Stimulated activated naive CD8-positive, alpha-beta T cell treated with anti-CD3 and anti-CD28 coated beads, Interleukin-15, Interleukin-2, amounts not matched to agents 100 U/mL and 50 U/mL, for 24 hours (primary cell): ENCODE measurements around the gene KATNB1.
A peak's percentile ranks its signal among the peaks of the same experiment; 100 is the strongest.

Source experiments
- ATAC-seq: fragments of 150-1000 bp; cut with Tn5 transposase; one replicate; pipeline ENCODE4 v1.10.0; 2021
- DNase-seq: peaks from one replicate; pipeline ENCODE4 v3.0.0; 2021

KATNB1 gene, protein sequence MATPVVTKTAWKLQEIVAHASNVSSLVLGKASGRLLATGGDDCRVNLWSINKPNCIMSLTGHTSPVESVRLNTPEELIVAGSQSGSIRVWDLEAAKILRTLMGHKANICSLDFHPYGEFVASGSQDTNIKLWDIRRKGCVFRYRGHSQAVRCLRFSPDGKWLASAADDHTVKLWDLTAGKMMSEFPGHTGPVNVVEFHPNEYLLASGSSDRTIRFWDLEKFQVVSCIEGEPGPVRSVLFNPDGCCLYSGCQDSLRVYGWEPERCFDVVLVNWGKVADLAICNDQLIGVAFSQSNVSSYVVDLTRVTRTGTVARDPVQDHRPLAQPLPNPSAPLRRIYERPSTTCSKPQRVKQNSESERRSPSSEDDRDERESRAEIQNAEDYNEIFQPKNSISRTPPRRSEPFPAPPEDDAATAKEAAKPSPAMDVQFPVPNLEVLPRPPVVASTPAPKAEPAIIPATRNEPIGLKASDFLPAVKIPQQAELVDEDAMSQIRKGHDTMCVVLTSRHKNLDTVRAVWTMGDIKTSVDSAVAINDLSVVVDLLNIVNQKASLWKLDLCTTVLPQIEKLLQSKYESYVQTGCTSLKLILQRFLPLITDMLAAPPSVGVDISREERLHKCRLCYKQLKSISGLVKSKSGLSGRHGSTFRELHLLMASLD

DNA sequence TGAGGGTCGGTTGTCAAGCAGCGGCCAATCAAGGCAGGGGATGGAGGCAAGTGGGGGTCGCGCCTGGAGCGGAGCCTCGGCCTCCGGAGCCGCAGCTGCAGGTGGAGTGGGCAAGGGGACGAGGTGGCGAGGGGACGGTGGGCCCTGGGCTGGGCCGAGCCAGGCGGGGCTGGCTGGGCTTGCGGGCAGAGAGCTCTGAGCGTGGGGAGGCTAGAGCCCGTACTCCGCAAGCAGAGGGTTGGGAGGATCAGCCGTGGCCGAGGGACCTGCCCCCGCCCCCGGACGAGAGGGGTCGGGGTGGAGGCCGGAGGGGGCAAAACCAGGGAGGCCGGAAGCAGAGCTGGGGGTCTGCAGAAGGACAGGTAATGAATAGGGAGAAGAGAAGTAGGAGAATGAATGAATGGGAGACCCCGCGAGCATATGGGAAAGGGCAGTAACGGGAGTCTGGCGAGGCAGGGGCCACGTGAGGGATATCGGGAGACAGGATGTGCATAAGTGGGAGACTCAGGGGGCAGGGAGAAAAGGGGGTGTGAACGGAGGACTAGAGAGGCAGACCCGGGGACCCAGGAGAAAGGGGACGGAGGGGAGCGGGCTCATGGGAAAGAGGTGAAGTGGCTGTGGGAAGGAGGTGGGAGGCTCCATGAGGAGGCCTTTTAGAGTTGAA is at the start of gene KATNB1:
TSS of gene KATNB1 (plus strand) at position 16 of the 664 bp plus-strand sequence. CDS start 1,474 bp downstream, outside the sequence.
- no peak for DNase-seq
- ATAC-seq = no peak

DNA sequence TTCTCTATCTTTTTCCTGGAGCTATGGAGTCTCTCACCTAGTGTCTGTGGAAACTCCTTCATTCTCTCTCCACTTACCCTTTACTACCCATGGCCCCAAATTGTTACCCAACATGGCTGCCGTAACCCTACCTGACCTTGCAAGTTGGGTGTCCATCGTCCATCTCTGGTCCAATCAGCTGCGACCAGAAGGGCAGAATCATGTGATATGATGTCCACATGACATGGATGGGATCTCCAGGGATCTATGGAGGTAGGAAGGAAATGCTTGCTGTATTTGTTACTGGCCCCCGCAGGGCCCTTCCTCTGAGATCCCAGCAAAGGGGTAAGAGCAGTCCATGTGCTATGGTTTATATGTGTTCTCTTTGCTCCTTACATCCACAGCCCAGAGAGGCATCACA is 49.0 kb upstream of the KATNB1 start:
- ATAC-seq (no peak), DNase-seq (no peak)

DNA sequence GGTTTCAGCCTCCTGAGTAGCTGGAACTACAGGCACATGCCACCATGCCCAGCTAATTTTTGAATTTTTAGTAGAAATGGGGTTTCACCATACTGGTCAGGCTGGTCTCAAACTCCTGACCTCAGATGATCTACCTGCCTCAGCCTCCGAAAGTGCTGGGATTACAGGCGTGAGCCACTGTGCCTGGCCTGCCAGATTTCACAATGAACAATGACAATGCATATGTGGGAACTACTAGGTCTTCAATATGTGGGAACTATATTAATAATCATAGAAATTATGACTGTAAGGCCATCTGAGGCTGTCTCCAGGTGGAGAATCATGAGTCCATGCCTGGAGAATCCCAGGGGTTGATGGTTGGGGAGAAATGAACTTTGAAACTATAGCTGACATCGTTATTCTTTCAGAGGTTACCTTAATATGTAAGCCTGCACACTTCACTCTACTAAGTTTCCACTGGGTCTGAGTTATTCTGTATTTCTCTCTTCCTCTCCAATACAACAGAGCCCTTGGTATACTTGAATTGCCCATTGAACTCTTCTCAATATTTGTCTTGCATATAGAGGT is 48.1 kb upstream of the KATNB1 start:
- ATAC-seq (no peak), DNase-seq (no peak)

DNA sequence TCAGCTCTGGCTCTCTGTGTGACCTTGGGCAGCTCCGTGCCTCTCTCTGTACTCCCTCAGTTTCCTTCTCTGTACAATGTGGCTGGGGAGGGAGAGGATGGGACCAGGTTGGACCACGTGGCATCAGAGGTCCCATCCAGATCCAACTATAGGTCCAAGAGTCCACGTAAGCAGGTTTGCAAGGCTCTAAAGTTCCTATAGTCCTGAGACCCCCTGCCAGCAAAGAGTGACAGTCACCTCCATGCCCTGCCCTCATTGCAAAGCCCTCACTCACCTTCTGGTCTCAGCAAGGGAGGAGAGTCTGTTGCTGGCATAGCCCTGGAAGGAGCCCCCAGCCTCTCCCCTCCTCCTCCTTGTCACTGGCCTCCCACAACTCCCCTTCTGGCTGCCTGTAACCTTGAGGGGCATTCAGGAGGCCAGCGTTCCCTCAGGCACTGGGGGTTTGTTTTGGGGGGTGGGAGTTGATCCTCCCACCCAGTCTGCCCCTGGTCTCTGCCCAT is 47.0 kb upstream of the KATNB1 start:
- no peak for ATAC-seq
- no peak for DNase-seq

DNA sequence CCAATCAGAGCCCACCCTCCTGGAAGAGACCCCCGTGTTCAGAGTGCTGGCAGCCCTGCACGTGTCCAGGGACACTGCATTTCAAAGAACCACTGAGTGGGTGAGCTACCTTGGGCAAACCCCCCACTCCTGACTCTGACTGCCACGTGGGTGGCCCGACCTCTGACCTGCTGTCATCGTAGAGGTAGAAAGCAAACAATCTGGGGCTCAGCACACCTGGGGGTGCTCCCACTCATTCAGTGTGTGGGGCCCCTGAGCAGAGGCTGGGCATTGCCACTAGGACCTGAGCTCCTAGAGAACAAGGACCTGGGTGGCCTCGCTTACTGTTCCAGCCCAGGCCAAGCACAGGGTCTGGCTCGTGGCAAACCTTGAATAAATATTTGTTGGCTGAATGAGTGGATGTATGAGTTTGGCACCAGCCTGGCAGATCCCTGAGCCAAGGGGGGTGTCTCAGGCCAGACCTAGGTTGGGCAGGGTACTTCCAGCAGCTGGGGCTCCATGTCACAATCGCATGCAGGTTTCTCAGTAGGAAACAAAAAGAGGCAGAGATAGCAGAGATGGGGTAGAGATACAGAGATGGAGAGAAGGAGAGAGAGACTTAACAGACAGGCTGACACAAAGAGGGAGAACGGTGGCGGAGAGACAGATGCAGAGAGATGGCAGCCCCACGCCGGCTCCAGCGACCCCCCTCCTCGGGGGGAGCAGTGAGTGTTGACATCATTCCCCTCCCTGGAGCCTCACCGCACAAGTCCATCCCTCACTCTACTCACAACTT is 46.4 kb upstream of the KATNB1 start:
- DNase-seq = no peak

DNA sequence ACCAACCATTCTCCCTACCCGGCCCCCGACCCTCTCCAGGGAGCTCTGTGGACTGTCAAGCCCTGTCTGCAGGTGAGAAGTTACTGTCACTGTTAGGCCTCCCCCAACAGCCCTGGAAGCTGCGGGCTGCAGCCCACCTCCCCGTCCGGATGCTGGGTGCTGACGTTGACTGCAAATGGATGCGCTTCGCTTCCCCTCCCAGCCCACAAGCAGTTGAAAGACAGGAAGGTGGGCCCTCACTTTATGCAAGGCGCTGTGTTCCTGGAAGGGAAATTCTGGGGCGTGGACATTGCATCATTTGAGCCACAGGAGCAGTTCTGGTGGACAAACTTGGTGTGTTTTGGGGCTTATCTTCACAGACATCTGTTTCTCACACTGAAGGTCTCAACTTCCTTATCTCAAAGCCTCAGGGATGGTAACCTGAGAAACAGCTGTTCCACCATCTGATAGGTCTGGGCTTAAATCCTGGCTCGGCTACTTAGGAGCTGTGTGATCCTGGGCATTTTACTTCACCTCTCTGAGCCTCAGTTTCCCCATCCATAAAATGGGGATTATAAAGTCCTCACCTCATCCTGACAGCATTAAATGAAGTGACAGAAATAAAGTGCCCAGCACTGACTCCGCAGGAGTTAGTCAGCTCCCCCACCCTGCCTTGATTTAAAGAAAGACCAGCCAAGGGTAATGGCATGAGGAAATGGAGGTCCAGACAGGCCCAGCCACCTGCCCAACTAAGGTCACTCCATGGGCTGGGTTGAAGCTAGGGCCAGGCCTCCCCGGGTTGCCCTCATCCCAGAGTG is 45.6 kb upstream of the KATNB1 start:
- peak; percentile 66 for ATAC-seq
- peak; percentile 52 for DNase-seq

More for the DNA sequence above, 46.4 kb upstream of the KATNB1 start:
- no peak for ATAC-seq

DNA sequence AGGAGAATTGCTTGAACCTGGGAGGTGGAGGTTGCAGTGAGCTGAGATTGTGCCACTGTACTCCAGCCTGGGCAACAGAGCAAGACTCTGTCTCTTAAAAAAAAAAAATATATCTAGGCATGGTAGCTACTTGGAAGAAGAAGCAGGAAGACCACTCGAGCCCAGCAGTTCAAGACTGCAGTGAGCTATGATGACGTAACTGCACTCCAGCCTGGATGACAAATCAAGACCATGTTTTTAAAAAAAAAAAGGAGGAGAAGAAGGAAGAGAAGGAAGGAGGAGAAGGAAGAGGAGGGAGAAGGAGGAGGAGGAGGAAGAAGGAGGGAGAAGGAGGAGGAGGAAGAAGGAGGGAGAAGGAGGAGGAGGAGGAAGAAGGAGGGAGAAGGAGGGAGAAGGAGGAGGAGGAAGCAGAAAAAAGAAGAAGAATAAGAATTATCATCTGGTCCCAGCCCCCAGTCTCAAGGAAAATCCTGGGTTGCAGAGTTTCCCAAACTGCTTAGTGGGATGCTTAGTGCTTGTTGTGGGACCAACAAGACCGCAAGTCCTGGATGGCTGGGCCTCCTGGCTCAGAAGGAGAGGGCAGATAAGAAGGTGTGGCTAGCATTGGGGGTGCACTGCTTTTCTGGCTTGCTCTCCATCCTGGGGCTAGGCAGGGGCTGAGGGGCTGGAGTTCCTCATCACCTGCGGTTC is 44.6 kb upstream of the KATNB1 start:
- DNase-seq (no peak), ATAC-seq (no peak)

DNA sequence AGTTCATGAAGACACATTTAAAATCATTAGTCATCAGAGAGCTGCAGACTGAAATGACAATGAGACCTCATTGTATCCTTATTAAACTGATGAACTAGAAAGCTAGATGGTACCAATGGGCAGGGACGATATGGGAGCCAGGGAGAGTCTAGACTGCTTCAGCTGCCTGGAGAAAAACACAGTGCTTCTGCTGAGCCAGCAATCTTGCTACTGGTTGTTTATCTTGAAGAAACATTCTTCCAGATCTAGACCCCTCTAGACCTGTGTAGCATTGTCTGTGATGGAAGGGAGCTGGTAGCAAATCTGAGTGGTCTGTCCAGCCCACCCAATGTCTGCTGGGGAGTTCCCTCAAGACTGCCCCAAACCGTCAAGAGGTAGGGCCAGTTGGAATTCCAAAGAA is 42.9 kb upstream of the KATNB1 start:
- no peak for DNase-seq
- no peak for ATAC-seq

DNA sequence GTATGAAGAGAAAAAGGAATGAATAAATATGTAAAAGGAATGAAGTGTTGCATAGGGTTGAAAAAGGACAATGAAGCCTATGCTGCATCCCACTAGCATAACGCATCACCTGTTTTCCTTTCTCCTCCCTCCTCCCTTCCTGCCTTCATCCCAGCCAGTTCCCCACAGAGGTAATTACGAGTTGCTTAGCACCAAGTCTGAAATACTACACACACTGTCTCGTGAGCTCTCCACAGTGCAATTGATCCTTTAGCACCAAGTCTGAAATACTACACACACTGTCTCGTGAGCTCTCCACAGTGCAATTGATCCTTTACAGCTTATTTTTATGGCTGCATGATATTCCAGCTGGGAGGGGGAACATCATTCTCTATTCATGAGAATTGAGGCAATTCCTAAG is 42.0 kb upstream of the KATNB1 start:
- no peak for ATAC-seq

DNA sequence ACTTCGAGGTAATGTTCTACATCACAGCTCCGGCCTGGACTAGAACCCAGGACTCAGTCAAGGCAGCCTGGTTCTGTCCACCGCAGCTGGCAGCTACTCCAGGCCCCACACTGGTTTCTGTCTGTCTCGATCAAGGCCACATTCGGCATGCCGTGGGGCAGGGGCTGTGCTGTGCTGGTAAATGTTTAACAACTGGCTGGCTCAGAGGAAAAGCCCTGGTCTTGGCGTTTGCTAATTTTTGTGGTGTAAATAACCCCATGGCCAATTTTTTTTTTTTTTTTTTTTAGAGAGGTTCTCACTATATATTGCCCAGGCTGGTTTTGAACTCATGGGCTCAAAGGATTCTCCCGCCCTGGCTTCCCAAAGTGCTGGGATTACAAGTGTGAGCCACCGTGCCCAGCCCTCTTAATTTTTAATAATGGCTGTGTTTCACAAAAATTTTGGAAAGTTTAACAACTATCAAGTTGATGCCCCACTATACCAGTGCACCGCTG is 41.3 kb upstream of the KATNB1 start:
- DNase-seq (no peak), ATAC-seq (no peak)

More for the DNA sequence above, 42.0 kb upstream of the KATNB1 start:
- no peak for DNase-seq

DNA sequence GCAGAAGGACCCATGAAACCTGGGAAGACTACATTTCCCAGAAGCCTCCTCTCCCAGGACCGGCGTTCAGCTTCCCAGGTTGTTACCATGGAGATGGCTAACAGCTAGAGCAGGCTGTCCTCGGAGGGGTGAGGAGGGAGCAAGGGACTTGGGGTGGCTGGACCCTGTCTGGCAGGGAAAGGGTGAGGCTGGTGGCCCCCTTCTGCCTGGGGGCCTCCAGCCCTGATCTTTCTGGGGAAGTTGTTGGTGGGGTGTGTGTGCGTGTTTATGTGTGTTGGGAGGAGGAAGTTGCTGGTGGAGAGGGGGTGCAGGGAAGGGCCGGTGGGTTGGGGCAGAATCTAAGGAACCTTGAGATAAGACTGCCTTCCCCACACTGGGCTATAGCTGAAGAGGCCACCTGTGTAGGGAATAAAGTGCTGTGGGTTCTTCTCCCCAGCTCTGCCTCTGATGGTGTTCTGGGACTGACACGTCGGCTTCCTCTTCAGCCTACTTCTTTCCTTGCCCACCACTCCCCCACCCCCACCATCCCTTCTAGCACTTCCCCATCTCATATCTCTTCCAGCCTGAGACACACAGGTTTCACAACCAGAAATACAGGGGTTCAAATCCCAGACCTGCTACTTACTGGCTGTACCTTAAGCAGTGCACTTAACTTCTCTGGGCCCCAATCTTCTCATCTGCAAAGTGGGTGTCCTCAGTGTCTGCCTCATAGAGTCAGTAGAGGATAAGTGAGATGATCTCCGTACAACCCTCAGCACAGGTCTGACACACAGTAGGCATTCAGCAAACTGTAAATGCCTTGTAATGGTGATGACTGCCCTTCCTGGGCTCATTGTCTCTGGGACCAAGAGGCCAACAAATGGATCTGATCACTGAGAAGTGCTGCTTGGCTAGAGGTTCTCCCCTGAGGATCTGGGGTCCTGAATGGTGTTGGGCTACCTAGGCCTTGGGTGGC is 40.6 kb upstream of the KATNB1 start, which contains the start of gene DRC7:
TSS of gene DRC7 (plus strand) at position 82 of the 955 bp plus-strand sequence. CDS start 3,144 bp downstream, outside the sequence.
- ATAC-seq = peak; percentile 45
- peak; percentile 34 for DNase-seq

DNA sequence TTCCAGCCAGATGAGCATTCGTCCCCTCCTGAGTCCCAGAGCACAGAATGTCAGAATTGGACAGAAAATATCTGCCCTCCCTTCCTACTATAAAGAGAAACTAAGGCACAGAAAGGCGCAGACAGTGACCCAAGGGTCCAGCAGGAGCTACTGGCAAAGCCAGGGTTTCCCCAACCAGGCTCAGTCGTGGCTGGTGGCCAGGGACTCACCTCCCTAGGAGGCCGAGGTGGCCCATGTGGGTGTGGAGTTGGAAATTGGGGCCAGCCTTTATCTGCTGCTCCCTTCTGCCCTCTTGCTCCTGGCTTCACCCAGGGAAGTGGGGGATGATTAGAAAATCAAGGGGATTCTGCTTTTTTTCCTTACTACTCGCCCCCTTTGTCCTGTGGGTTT is 39.9 kb upstream of the KATNB1 start:
- DNase-seq (no peak), ATAC-seq (no peak)

DNA sequence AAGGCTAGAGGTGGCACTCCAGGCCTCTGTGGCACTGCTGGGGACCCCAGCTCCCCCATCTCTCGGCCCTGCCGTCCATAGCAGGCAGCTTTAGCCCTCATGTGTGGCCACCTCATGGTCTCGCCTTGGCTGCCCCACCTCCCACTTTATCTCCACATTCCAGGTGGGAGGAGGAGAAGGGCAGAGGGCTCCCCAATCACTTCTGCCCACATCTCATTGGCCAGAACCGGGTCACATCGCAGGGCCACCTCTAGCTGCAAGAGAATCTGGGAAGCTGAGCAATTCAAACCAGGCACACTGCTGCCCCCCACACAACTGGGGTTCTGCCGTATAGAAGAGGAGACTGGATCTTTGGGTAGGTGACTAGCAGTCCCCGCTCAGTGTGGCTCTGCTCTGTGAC is 39.3 kb upstream of the KATNB1 start:
- DNase-seq = no peak
- ATAC-seq = no peak

DNA sequence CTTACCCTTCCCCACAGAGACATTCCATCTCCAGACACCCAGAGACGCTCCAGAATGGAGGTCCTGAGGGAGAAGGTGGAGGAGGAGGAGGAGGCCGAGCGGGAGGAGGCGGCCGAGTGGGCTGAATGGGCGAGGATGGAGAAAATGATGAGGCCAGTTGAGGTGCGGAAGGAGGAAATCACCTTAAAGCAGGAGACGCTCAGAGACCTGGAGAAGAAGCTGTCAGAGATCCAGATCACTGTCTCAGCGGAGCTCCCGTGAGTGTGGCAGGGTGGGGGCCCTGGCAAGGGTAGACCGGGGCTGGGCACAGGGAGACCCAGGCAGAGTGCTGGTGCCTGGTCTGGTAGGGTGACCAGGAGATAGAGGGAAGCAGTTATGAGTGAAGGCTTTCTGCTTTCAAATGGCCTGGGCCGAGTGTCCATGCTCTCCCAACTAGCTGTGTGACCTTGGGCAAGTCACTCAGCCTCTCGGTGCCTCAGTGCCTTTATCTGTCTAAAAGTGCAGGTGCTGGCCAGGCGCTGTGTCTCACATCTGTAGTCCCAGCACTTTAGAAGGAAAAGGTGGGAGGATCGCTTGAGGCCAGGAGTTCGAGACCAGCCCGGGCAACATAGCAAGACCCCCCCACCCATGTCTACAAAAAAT is 37.6 kb upstream of the KATNB1 start:
- DNase-seq (no peak), ATAC-seq (no peak)

DNA sequence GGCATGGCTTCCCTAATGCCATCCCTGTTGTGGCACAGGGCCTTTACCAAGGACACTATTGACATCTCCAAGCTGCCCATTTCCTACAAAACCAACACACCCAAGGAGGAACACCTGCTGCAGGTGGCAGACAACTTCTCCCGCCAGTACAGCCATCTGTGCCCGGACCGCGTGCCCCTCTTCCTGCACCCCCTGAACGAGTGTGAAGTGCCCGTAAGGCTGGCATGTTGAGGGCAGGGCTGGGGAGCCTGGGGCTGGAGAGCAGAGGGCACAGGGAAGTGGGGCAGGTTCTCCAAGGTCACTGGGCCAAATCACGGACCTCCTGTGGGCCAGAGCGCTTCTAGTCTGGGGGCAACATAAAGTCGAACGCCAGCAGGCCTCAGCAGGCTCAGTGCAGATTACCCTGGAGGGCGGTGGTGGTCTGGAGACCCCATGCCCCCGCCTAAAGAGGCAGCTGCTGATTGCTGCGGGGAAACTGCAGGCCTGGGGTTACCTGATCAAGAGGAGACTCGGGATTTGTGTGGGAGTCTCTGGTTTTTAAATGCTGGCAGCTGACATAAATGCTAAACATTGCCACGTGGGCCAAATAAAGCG is 36.7 kb upstream of the KATNB1 start:
- ATAC-seq (no peak), DNase-seq (no peak)

DNA sequence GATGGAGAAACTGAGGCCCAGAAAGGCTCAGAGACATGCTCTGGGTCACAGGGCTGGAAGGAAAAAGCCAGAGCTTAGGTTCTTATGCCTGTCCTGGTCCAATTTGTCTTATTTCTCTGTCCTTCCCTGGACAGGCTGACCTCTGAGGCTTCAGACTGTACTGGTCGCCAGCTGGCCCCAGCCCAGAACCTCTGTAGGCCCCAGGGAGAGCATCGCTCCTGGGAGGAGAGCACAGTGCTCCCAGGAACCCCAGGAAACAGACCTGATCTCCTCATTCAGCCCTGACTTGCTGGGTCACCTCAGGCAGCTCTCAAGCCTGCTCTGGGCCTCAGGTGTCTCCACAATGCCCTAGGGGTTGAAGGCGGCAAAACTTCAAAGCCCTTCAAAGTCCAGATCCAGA is 36.1 kb upstream of the KATNB1 start:
- ATAC-seq = no peak
- no peak for DNase-seq

DNA sequence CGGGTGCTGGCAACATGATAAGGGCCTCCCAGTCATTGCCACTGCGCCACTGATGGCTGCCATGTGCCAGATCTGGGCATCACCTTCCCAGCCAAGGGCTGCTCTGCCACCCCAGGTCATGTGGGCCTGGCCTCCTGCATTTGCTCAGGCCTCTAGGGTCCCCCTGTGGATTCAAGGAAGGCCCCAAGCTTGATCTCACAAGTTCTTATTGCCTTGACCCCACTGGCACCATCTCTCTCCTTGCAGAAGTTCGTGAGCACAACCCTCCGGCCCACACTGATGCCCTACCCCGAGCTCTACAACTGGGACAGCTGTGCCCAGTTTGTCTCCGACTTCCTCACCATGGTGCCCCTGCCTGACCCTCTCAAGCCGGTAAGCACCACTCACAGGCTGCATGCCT is 35.7 kb upstream of the KATNB1 start:
- DNase-seq = no peak
- no peak for ATAC-seq
